Sigmoid colon (tissue), 4 donors: ENCODE measurements around the gene MDFI.

Experiments
- POLR2A ChIP-seq, 2 donors: fragments of 450-650 bp; IDR thresholded peaks; one replicate each; pipeline ENCODE4 v1.6.1; 2016; ENCODE audit warnings: antibody characterized with exemption in 2 of 2, mild to moderate bottlenecking in 2 of 2, moderate library complexity in 2 of 2
- POLR2AphosphoS5 ChIP-seq, 4 donors: sonication (generic); formaldehyde crosslinking; IDR thresholded peaks; one replicate each; pipeline ENCODE4 v1.6.1; 2017; ENCODE audit warnings: antibody characterized with exemption in 4 of 4
- TF ChIP-seq, protein P1 (sequence below), 4 experiments: fragments of 450-650 bp in 3 of 4; fragments of 200-600 bp in 1 of 4; IDR thresholded peaks; one replicate each; pipeline ENCODE4 v1.5.1; 2016 to 2019; ENCODE audit warnings: antibody characterized with exemption in 4 of 4, mild to moderate bottlenecking in 3 of 4, moderate library complexity in 2 of 4

DNA sequence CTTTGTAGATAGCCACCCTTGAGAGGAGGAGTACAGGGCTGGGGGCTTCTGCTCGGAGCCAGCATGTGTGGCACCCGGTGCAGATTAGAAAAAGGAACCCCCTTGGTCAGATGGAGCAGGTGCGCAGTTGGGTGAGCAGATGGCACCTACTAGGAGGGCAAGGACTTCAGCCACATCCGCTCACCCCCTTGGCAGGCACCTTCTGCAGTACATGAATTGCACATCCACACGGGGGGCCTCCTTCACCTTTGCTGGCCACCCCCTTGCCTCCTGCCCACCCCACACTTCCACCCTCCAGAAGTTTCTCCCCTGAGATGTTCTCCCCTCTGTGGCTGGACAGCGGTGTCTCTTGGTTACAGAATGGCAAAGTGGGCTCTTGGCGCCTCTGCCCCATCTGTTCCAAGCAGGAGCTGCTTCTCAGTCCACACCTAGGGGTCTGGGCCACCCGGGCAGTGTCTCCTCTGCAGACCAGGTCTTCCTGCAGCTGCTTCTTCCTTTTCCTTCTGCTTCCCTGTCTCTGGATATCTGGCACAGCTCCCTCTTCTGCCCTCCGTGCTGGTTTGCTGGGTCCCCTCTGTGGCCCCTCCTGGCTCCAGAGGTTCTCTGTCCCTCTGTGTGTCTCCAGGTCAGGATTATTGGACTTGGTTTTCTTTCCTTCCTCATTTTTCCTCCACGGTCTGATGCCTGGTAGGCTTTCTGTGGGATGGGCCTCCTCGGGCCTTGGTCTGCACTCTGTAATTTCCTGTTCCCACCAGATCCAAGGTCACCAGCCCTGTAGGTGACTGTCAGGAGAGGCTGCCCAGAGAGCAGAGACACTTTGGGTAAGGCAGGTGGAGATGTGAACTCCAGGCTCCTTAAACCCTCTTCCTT is 4.1 kb downstream of the MDFI start:
- TF ChIP-seq, protein P1, sequence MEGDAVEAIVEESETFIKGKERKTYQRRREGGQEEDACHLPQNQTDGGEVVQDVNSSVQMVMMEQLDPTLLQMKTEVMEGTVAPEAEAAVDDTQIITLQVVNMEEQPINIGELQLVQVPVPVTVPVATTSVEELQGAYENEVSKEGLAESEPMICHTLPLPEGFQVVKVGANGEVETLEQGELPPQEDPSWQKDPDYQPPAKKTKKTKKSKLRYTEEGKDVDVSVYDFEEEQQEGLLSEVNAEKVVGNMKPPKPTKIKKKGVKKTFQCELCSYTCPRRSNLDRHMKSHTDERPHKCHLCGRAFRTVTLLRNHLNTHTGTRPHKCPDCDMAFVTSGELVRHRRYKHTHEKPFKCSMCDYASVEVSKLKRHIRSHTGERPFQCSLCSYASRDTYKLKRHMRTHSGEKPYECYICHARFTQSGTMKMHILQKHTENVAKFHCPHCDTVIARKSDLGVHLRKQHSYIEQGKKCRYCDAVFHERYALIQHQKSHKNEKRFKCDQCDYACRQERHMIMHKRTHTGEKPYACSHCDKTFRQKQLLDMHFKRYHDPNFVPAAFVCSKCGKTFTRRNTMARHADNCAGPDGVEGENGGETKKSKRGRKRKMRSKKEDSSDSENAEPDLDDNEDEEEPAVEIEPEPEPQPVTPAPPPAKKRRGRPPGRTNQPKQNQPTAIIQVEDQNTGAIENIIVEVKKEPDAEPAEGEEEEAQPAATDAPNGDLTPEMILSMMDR (IDR thresholded peaks at IDR 0.05) = no peak
- TF ChIP-seq POLR2A (IDR thresholded peaks at IDR 0.05) (no peak), POLR2AphosphoS5 (IDR thresholded peaks at IDR 0.05) (no peak)
